B cell (primary cell): ENCODE data around the gene DNASE1L3. TPM values are rescaled to one million over a fixed set of nuclear protein-coding genes. Genes with fewer than 3 reads are reported as not detected.

ENCODE experiments used
- ATAC-seq: fragments of 200-7000 bp; cut with Tn5 transposase; one replicate; pipeline ENCODE4 v1.10.0; 2021; ENCODE audit warnings: low read depth, mild to moderate bottlenecking, moderate number of reproducible peaks, moderate library complexity
- CTCF ChIA-PET: fragments of 350-600 bp; sonication (Branson Sonifier 250); formaldehyde crosslinking; loops from one replicate; lab custom pipeline; 2021; ENCODE audit warnings: antibody characterized with exemption, inconsistent platforms; lab: Charles Lee
- POLR2A ChIA-PET: fragments of 350-600 bp; sonication (Branson Sonifier 250); formaldehyde crosslinking; loops from one replicate; lab custom pipeline; 2021; ENCODE audit warnings: antibody characterized with exemption; lab: Charles Lee
- DNase-seq: peaks from one replicate; pipeline ENCODE4 v3.0.0; 2013
- H2AFZ ChIP-seq: 2 replicates; pipeline ENCODE4 v1.6.1; 2012; ENCODE audit warnings: mild to moderate bottlenecking, low read depth, low read length; ENCODE audit not compliant: insufficient read depth, poor library complexity, severe bottlenecking
- H3K27ac ChIP-seq, 2 donors: 1 replicate in 1 of 2; 2 replicates in 1 of 2; pipeline ENCODE4 v1.5.1; 2012 to 2013; ENCODE audit warnings: low read length in 2 of 2, mild to moderate bottlenecking in 2 of 2, moderate library complexity in 1 of 2
- H3K27me3 ChIP-seq, 4 experiments: fragments of 200-600 bp in 1 of 4; sonication (generic) in 1 of 4; replicated peaks in 1 of 4; 1 replicate in 2 of 4; 2 replicates in 2 of 4; pipeline versions ENCODE4 v1.6.1 to v1.7.0; 2013 to 2016; ENCODE audit warnings: low read length in 3 of 4, mild to moderate bottlenecking in 2 of 4, mixed read lengths in 1 of 4, moderate library complexity in 1 of 4; ENCODE audit not compliant: insufficient read depth in 4 of 4, control insufficient read depth in 3 of 4; ENCODE audit errors: control extremely low read depth in 1 of 4
- H3K36me3 ChIP-seq, 2 experiments: replicated peaks in 1 of 2; 1 replicate in 1 of 2; 2 replicates in 1 of 2; pipeline versions ENCODE4 v1.6.1 to v1.7.1; 2013; ENCODE audit warnings: low read length in 1 of 2; ENCODE audit not compliant: insufficient read depth in 2 of 2, control insufficient read depth in 1 of 2; ENCODE audit errors: control extremely low read depth in 1 of 2, extremely low read depth in 1 of 2
- H3K4me1 ChIP-seq, 2 donors: fragments of 200-600 bp in 1 of 2; sonication (generic) in 1 of 2; 1 replicate in 1 of 2; 2 replicates in 1 of 2; pipeline versions ENCODE4 v1.5.1 to v1.6.1; 2013 to 2017; ENCODE audit warnings: low read length in 2 of 2; ENCODE audit not compliant: control insufficient read depth in 2 of 2, insufficient read depth in 2 of 2
- H3K4me2 ChIP-seq: replicated peaks from 2 replicates; pipeline ENCODE3; 2012; ENCODE audit warnings: mild to moderate bottlenecking, low read depth, low read length; ENCODE audit not compliant: poor library complexity, severe bottlenecking
- H3K4me3 ChIP-seq, 5 experiments: fragments of 200-600 bp in 1 of 5; sonication (generic) in 1 of 5; 1 replicate in 3 of 5; 2 replicates in 2 of 5; pipeline versions ENCODE4 v1.5.1 to v1.7.0; 2011 to 2016; ENCODE audit warnings: low read length in 4 of 5, mild to moderate bottlenecking in 4 of 5, low read depth in 2 of 5, control low read depth in 1 of 5, moderate library complexity in 1 of 5; ENCODE audit not compliant: insufficient read depth in 1 of 5; ENCODE audit errors: control extremely low read depth in 1 of 5, extremely low read depth in 1 of 5
- H3K79me2 ChIP-seq: fragments of 200-600 bp; sonication (generic); one replicate; pipeline ENCODE4 v1.6.0; 2016; ENCODE audit warnings: low read length; ENCODE audit not compliant: control insufficient read depth, insufficient read depth
- H3K9ac ChIP-seq: fragments of 200-600 bp; sonication (generic); 2 replicates; pipeline ENCODE4 v1.6.1; 2017; ENCODE audit warnings: mild to moderate bottlenecking, low read length, moderate library complexity
- H3K9me3 ChIP-seq, 3 donors: one replicate each; pipeline versions ENCODE4 v1.6.1 to v1.7.1; 2013; ENCODE audit warnings: low read length in 2 of 3; ENCODE audit not compliant: control insufficient read depth in 2 of 3, insufficient read depth in 1 of 3; ENCODE audit errors: control extremely low read depth in 1 of 3
- H4K20me1 ChIP-seq: 2 replicates; pipeline ENCODE4 v1.6.0; 2012; ENCODE audit warnings: mild to moderate bottlenecking, low read length; ENCODE audit not compliant: insufficient read depth, control insufficient read depth, poor library complexity, severe bottlenecking
- H3K27ac Mint-ChIP-seq: one replicate; pipeline ENCODE4 v1.8.0; 2021; ENCODE audit warnings: mixed read lengths
- H3K27me3 Mint-ChIP-seq: one replicate; pipeline ENCODE4 v1.8.0; 2021; ENCODE audit warnings: mixed read lengths
- H3K4me1 Mint-ChIP-seq: one replicate; pipeline ENCODE4 v1.8.0; 2021; ENCODE audit warnings: mixed read lengths
- H3K4me3 Mint-ChIP-seq: one replicate; pipeline ENCODE4 v1.8.0; 2021; ENCODE audit warnings: mixed read lengths
- H3K9me3 Mint-ChIP-seq: one replicate; pipeline ENCODE4 v1.8.0; 2022; ENCODE audit warnings: mixed read lengths; ENCODE audit not compliant: insufficient read depth
- EZH2 ChIP-seq: IDR thresholded peaks from 2 replicates; pipeline ENCODE4 v1.6.1; 2012; ENCODE audit warnings: borderline replicate concordance, low read depth, mild to moderate bottlenecking, moderate library complexity, low read length; ENCODE audit not compliant: insufficient read depth, poor library complexity, severe bottlenecking
- WGBS: methylation state at CpG from one replicate; pipeline ENCODE4 v1.1.5; 2013; ENCODE audit warnings: missing lambda C conversion rate; ENCODE audit not compliant: insufficient coverage; 5-methylcytosine and 5-hydroxymethylcytosine counted together
- intact Hi-C: fragments of 100-400 bp; cut with micrococcal nuclease; formaldehyde crosslinking; loops from one replicate; pipeline ENCODE4 v1.10.0; 2022
- polyA plus RNA-seq: library from polyadenylated mRNA; depleted of rRNA; stranded (reverse); fragments of >200 nt; gene quantifications from 2 replicates; pipeline ENCODE4 v1.2.3, GENCODE V29; 2012
- total RNA-seq, 2 donors: library from RNA; stranded (reverse); fragments of 120-200 nt in 1 of 2; gene quantifications; 1 replicate in 1 of 2; 2 replicates in 1 of 2; pipeline versions ENCODE4 v1.2.3 to v1.2.4, GENCODE V29; 2013 to 2022
- TF ChIP-seq, protein P1 (sequence below): fragments of 200-600 bp; IDR thresholded peaks from one replicate; pipeline ENCODE4 v1.8.0; 2022; ENCODE audit warnings: antibody characterized with exemption, mild to moderate bottlenecking

The DNASE1L3 gene
- total and polyA plus RNA-seq, 2 donors (not counting 1 experiment from before 2014, with no cell fraction given) = 0.39 to 2.6 TPM

DNA sequence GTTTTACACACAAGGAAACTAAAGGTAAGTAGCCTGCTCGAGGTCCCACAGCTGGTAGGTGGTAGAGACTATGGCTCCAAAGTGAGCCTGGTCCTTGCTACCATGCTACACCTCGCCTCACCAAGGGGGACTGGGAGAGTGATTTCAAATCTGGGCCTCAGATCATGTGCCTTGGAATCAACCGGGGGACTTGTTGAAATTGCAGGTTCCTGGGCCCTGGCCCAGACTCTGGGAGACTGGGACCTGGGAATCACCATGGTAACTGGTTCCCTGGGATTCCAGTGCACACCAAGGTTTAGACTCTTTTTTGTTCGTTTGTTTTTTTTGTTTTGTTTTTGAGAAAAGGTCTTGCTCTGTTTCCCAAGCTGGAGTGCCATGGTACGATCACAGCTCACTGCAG lies 21.1 kb downstream of the DNASE1L3 start:
- CTCF ChIA-PET = interaction anchor here (1.1 to 15.0 kb wide), 11 partner anchors 11 to 441 kb away, joined by 3 to 336 read pairs (median 24); partner anchors contain the start of genes DNASE1L3, FLNB, HTD2 and RPP14
- peaks cover 3% of the 10 kb centered on the region for H3K4me1 Mint-ChIP-seq
- Histone ChIP-seq H4K20me1 (no peaks in the 10 kb centered on the region), H3K79me2 (no peaks in the 10 kb centered on the region), H2AFZ (no peak overlapping the region), H3K9ac (no peak overlapping the region), H3K4me2 (no peak overlapping the region), H3K9me3 (peaks cover 0 to 7% (median 0%) of the 10 kb centered on the region in 3 donors), H3K36me3 (peaks cover 0 to 6% of the 10 kb centered on the region in 2 experiments), H3K27ac (no peak overlapping the region), H3K27me3 (no peaks in the 10 kb centered on the region), H3K4me1 (peaks cover 0 to 5% of the 10 kb centered on the region in 2 donors), H3K4me3 (no peak overlapping the region)
- no peak for DNase-seq
- H3K4me3 Mint-ChIP-seq = no peak overlapping the region
- POLR2A ChIA-PET = interaction anchor here (0.6 to 1.6 kb wide), 3 partner anchors 24 to 27 kb away, joined by 3 to 4 read pairs (median 3); no protein-coding TSS in a partner anchor
- no peaks in the 10 kb centered on the region for H3K9me3 Mint-ChIP-seq
- ATAC-seq = no peak
- WGBS = 86% methylated on average over 3 of the region's 5 CpGs
- intact Hi-C loops = loop anchor here (5.0 kb wide), 2 partner anchors 223 to 443 kb away; no protein-coding TSS in a partner anchor
- TF ChIP-seq, protein P1, sequence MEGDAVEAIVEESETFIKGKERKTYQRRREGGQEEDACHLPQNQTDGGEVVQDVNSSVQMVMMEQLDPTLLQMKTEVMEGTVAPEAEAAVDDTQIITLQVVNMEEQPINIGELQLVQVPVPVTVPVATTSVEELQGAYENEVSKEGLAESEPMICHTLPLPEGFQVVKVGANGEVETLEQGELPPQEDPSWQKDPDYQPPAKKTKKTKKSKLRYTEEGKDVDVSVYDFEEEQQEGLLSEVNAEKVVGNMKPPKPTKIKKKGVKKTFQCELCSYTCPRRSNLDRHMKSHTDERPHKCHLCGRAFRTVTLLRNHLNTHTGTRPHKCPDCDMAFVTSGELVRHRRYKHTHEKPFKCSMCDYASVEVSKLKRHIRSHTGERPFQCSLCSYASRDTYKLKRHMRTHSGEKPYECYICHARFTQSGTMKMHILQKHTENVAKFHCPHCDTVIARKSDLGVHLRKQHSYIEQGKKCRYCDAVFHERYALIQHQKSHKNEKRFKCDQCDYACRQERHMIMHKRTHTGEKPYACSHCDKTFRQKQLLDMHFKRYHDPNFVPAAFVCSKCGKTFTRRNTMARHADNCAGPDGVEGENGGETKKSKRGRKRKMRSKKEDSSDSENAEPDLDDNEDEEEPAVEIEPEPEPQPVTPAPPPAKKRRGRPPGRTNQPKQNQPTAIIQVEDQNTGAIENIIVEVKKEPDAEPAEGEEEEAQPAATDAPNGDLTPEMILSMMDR = no peak
- no peak overlapping the region for H3K27ac Mint-ChIP-seq
- H3K27me3 Mint-ChIP-seq = no peaks in the 10 kb centered on the region

DNA sequence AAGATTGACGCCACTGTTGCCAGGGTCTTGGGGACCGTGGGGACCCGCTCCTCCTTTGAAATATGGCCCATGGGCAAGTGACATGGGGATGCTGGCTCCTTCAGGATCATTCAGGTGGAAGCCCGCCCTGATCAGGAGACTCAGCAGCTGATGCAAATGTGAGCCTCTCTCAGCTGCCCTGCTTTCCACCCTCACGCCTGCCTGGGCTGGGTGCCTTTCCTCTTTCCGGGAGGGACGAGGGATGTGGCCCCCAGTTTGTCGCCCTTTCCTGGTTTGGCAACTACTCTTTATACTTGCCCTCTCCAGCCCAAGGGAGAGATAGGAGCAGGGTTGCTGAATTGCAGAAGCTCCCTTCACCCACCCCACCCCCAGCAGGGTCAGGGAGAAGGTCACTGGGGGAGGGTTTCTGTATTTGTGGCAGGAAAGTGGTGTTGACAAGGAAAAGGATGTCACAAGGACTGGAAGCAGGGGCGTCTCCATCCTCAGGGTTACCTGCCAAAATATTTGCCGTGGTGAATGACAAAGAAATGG lies 21.8 kb downstream of the DNASE1L3 start:
- no peak overlapping the region for H3K4me2 ChIP-seq
- CTCF ChIA-PET = interaction anchor here (1.1 to 15.0 kb wide), 24 partner anchors 9 to 443 kb away, joined by 3 to 336 read pairs (median 6); partner anchors contain the start of genes ABHD6, DNASE1L3, FLNB and HTD2
- H3K27me3 Mint-ChIP-seq = no peaks in the 10 kb centered on the region

More for the DNA sequence above, 21.8 kb downstream of the DNASE1L3 start:
- Histone ChIP-seq H3K9ac (no peak overlapping the region), H3K27me3 (no peaks in the 10 kb centered on the region), H3K79me2 (no peaks in the 10 kb centered on the region), H3K4me1 (peaks cover 0 to 5% of the 10 kb centered on the region in 2 donors), H2AFZ (no peak overlapping the region), H4K20me1 (no peaks in the 10 kb centered on the region), H3K9me3 (peaks cover 0 to under 1% (median 0%) of the 10 kb centered on the region in 3 donors), H3K27ac (no peak overlapping the region), H3K36me3 (peaks cover 0 to 6% of the 10 kb centered on the region in 2 experiments), H3K4me3 (no peak overlapping the region)
- POLR2A ChIA-PET = interaction anchor here (1.6 kb wide), 1 partner anchor 28 kb away, joined by 3 read pairs; no protein-coding TSS in a partner anchor
- Mint-ChIP-seq H3K4me1 (peaks cover 3% of the 10 kb centered on the region), H3K9me3 (no peaks in the 10 kb centered on the region), H3K4me3 (no peak overlapping the region), H3K27ac (no peak overlapping the region)
- no peak for TF ChIP-seq EZH2
- TF ChIP-seq, protein P1 = no peak
- intact Hi-C loops = loop anchor here (5.0 kb wide), 2 partner anchors 223 to 443 kb away; no protein-coding TSS in a partner anchor
- ATAC-seq = no peak
- 92% methylated on average over 7 of the region's 10 CpGs for WGBS
- DNase-seq = no peak
